Esophagus muscularis mucosa (tissue), 4 donors: ENCODE results near the gene MYBPC2. TPM values are rescaled to one million over a fixed set of nuclear protein-coding genes. Genes with fewer than 3 reads are reported as not detected.
A peak's percentile ranks its signal among the peaks of the same experiment; 100 is the strongest.

Experiments used
- DNase-seq: peaks from one replicate; pipeline ENCODE4 v3.0.0-alpha.2; 2017; ENCODE audit errors: extremely low spot score
- H3K27ac ChIP-seq, 4 donors: fragments of 200-600 bp; sonication (generic); replicated peaks in 1 of 4; 1 replicate in 3 of 4; 2 replicates in 1 of 4; pipeline ENCODE4 v1.5.1; 2016 to 2019; ENCODE audit warnings: mild to moderate bottlenecking in 1 of 4
- H3K27me3 ChIP-seq, 4 donors: fragments of 200-600 bp; sonication (generic); one replicate each; pipeline versions ENCODE4 v1.5.1 to v1.6.0; 2016 to 2019
- H3K36me3 ChIP-seq, 4 donors: fragments of 200-600 bp; sonication (generic); one replicate each; pipeline ENCODE4 v1.5.1; 2016 to 2019
- H3K4me1 ChIP-seq, 4 donors: fragments of 200-600 bp; sonication (generic); one replicate each; pipeline ENCODE4 v1.5.1; 2016 to 2019
- H3K4me3 ChIP-seq, 4 donors: fragments of 200-600 bp; sonication (generic); 1 replicate in 2 of 4; 2 replicates in 2 of 4; pipeline ENCODE4 v1.5.1; 2016 to 2019; ENCODE audit warnings: mild to moderate bottlenecking in 4 of 4, moderate library complexity in 1 of 4
- H3K9me3 ChIP-seq, 4 donors: fragments of 200-600 bp; sonication (generic); 1 replicate in 3 of 4; 2 replicates in 1 of 4; pipeline ENCODE4 v1.5.1; 2016 to 2019
- EP300 ChIP-seq: sonication (generic); formaldehyde crosslinking; IDR thresholded peaks from one replicate; pipeline ENCODE4 v1.6.1; 2017; ENCODE audit warnings: antibody characterized with exemption
- POLR2A ChIP-seq: fragments of 450-650 bp; IDR thresholded peaks from one replicate; pipeline ENCODE4 v1.6.1; 2017; ENCODE audit warnings: antibody characterized with exemption, moderate library complexity, mild to moderate bottlenecking, low read depth
- POLR2AphosphoS5 ChIP-seq, 2 donors: sonication (generic); formaldehyde crosslinking; IDR thresholded peaks; one replicate each; pipeline ENCODE4 v1.6.1; 2017; ENCODE audit warnings: antibody characterized with exemption in 2 of 2
- WGBS: methylation state at CpG from one replicate; pipeline ENCODE4 v1.1.5; 2018; 5-methylcytosine and 5-hydroxymethylcytosine counted together
- intact Hi-C: fragments of 100-400 bp; cut with DNase I; formaldehyde crosslinking; loops from one replicate; pipeline ENCODE4 v1.15.1; 2023
- total RNA-seq, 4 donors: library from RNA; depleted of rRNA; stranded (reverse); fragments of >200 nt; gene quantifications; one replicate each; pipeline versions ENCODE4 v1.1.0 to v1.2.1, GENCODE V29; 2016
- TF ChIP-seq, protein P1 (sequence below), 3 experiments: fragments of 200-600 bp in 2 of 3; fragments of 450-650 bp in 1 of 3; sonication (generic) in 2 of 3; IDR thresholded peaks; one replicate each; pipeline ENCODE4 v1.5.1; 2017 to 2019; ENCODE audit warnings: antibody characterized with exemption in 3 of 3, mild to moderate bottlenecking in 2 of 3, moderate library complexity in 1 of 3

MYBPC2 gene
- total RNA-seq, 4 donors from 2014 or later, result not detected

GRCh38 chr19:50489461-50490011 lies 56.8 kb downstream of the MYBPC2 start:
- TF ChIP-seq EP300 (no peak), POLR2A (no peak)
- TF ChIP-seq, protein P1, sequence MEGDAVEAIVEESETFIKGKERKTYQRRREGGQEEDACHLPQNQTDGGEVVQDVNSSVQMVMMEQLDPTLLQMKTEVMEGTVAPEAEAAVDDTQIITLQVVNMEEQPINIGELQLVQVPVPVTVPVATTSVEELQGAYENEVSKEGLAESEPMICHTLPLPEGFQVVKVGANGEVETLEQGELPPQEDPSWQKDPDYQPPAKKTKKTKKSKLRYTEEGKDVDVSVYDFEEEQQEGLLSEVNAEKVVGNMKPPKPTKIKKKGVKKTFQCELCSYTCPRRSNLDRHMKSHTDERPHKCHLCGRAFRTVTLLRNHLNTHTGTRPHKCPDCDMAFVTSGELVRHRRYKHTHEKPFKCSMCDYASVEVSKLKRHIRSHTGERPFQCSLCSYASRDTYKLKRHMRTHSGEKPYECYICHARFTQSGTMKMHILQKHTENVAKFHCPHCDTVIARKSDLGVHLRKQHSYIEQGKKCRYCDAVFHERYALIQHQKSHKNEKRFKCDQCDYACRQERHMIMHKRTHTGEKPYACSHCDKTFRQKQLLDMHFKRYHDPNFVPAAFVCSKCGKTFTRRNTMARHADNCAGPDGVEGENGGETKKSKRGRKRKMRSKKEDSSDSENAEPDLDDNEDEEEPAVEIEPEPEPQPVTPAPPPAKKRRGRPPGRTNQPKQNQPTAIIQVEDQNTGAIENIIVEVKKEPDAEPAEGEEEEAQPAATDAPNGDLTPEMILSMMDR (IDR thresholded peaks at IDR 0.05), result no peak
- peak overlapping the region in 1 of 4 donors; percentile 22 for H3K4me3 ChIP-seq
- H3K4me1 ChIP-seq, result peaks cover 0 to 5% (median 0%) of the 10 kb centered on the region in 4 donors
- peaks cover 0 to 13% (median 9%) of the 10 kb centered on the region in 4 donors for H3K36me3 ChIP-seq
- WGBS, result 44% methylated on average over 24 of the region's 24 CpGs
- no peak overlapping the region for H3K27ac ChIP-seq
- intact Hi-C loops, result no loop called here
- H3K9me3 ChIP-seq, result no peaks in the 10 kb centered on the region
- DNase-seq, result no peak
- H3K27me3 ChIP-seq, result peaks cover 0 to 53% (median 16%) of the 10 kb centered on the region in 4 donors

- Histone ChIP-seq H3K36me3 (peaks cover 0 to 4% (median 1%) of the 10 kb centered on the region in 4 donors), H3K4me1 (peaks cover 0 to 5% (median 0%) of the 10 kb centered on the region in 4 donors), H3K4me3 (no peak overlapping the region), H3K27ac (no peak overlapping the region), H3K27me3 (peaks cover 0 to 53% (median 16%) of the 10 kb centered on the region in 4 donors), H3K9me3 (no peaks in the 10 kb centered on the region)
- WGBS, result 95% methylated on average over 12 of the region's 18 CpGs
- TF ChIP-seq, protein P1 (IDR thresholded peaks at IDR 0.05), result no peak
- no peak for TF ChIP-seq EP300
- no peak for TF ChIP-seq POLR2A
- no peak for TF ChIP-seq POLR2AphosphoS5 (IDR thresholded peaks at IDR 0.05)
- intact Hi-C loops, result no loop called here
- DNase-seq, result no peak
Measured at GRCh38 chr19:50490411-50490811, 57.7 kb downstream of the MYBPC2 start.

DNA sequence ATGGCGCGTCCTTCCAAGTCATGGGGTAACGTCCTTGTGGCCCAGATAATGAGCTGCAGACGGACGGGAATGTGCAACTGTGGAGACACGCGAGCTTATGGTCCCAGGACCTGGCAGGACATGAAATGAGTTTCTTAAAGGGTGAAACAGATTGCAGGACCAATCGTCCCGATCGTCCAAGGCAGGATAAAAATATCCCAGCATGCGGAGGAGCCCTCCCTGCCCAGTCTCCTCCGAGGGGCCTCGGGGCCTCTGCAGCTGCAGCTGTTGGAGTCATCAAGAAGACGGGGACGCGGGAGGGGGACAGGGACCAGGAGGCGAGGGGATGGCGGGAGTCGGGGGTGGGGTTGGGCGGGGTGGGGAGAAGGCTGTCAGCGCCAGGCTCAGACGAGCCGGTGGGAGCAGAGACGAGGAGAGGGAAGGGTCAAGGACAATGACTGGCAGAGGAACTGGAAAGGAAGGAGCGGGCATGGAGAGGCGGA lies 58.3 kb downstream of the MYBPC2 start:
- Histone ChIP-seq H3K9me3 (no peaks in the 10 kb centered on the region), H3K4me3 (no peak overlapping the region), H3K27ac (no peak overlapping the region), H3K36me3 (peaks cover 0 to 4% (median 0%) of the 10 kb centered on the region in 4 donors), H3K4me1 (peaks cover 0 to 5% (median 0%) of the 10 kb centered on the region in 4 donors), H3K27me3 (peaks cover 0 to 53% (median 16%) of the 10 kb centered on the region in 4 donors)
- WGBS, result 40% methylated on average over 26 of the region's 26 CpGs
- intact Hi-C loops, result no loop called here
- DNase-seq, result no peak
- TF ChIP-seq EP300 (no peak), POLR2AphosphoS5 (IDR thresholded peaks at IDR 0.05) (no peak), POLR2A (no peak)
- TF ChIP-seq, protein P1 (IDR thresholded peaks at IDR 0.05), result no peak

- peaks cover 0 to 5% (median 0%) of the 10 kb centered on the region in 4 donors for H3K4me1 ChIP-seq
- peaks cover 0 to 40% (median 9%) of the 10 kb centered on the region in 4 donors for H3K27me3 ChIP-seq
- intact Hi-C loops, result no loop called here
- no peak overlapping the region for H3K4me3 ChIP-seq
- no peak overlapping the region for H3K27ac ChIP-seq
- no peak for DNase-seq
- TF ChIP-seq EP300, result no peak
- peaks cover 0 to 7% (median 0%) of the 10 kb centered on the region in 4 donors for H3K36me3 ChIP-seq
- H3K9me3 ChIP-seq, result no peaks in the 10 kb centered on the region
- WGBS, result 12% methylated on average over 7 of the region's 12 CpGs
Measured at GRCh38 chr19:50492303-50493052, 59.8 kb downstream of the MYBPC2 start.

DNA sequence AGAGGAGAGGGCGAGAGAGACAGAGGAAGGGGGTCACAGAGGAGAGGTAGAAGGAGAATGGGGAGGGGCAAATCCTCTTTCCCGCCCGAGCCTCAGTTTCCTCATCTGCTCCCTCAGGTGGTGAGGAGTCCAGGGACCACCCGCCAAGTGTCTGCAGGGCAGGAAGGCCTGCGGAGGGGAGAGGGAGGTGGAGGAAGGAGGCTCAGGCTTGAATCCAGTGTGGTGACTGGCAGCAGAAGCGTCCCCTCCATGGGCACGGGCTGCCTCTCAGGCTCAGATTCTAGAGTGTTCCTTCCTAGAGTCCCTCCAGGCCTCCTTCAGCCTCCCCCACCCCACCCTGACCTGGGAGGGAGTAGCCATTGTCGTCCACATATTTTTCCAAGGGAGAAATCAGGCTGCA lies 60.5 kb downstream of the MYBPC2 start:
- Histone ChIP-seq H3K27ac (no peak overlapping the region), H3K4me3 (no peak overlapping the region), H3K4me1 (peaks cover 0 to 5% (median 0%) of the 10 kb centered on the region in 4 donors), H3K36me3 (peaks cover 0 to 7% (median 0%) of the 10 kb centered on the region in 4 donors), H3K9me3 (no peaks in the 10 kb centered on the region), H3K27me3 (peaks cover 0 to 33% (median 7%) of the 10 kb centered on the region in 4 donors)
- intact Hi-C loops, result no loop called here
- no peak for DNase-seq
- WGBS, result 66% methylated on average over 8 of the region's 8 CpGs
- TF ChIP-seq POLR2A, result no peak
- TF ChIP-seq EP300, result no peak
- no peak for TF ChIP-seq POLR2AphosphoS5 (IDR thresholded peaks at IDR 0.05)
- TF ChIP-seq, protein P1 (IDR thresholded peaks at IDR 0.05), result no peak
